HG03097 (cell line): ENCODE results near the gene PCP4.

Experiments used
- ATAC-seq: cut with Tn5 transposase; IDR thresholded peaks from one replicate; pipeline ENCODE4 v1.9.1; 2021; ENCODE audit not compliant: unreplicated experiment, low FRiP score

The PCP4 gene

DNA sequence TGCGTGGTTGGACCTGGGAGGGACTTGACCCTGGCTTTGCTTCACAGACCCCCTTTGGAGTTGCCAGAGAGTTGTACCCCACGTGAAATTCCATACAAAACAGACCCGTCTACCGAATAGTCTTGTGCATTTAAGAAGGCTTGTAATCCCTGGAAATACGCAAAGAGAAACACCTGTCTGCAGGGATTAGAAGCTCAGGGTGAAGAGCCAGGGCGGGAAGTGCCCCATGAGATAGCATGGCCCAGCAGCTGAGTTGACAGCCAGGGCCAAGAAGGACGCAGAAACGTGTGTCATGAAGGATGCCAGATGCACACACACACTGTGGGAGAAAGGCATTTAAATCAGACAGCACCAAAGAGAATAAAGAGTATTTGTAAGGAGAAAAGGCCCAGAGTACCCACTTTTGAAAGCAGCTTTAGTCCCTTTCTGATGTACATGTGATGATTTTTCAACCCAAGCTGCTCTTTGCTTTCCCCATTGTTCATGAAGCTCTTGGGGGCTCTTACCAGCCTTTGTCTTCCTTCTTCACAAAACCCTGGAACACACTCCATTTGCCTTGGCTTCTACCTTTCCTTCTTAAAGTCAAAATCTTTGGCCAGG lies 46.6 kb downstream of the PCP4 start:
- no peak for ATAC-seq

- ATAC-seq: no peak
Observed at GRCh38 chr21:39915881-39916280, 48.6 kb downstream of the PCP4 start.

DNA sequence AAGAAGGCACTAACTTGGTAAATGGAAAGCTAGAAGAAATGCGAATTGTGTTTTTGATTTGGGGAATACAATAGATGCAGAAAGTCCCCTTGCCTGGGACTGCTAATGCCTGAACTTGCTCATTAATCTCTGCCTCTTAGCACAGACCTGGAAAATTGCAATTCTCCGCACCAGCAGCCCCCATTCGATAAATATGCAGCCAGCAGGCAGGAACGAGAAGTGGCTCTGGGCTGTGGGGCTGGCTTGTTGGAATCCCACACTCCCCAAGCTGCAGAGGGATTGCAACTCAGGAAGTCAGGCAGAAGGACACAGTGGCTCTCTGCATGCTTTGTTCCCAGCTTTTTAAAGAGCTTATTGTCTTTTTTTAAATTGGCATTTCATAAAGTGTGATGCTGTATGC lies 51.3 kb downstream of the PCP4 start:
- ATAC-seq: no peak

DNA sequence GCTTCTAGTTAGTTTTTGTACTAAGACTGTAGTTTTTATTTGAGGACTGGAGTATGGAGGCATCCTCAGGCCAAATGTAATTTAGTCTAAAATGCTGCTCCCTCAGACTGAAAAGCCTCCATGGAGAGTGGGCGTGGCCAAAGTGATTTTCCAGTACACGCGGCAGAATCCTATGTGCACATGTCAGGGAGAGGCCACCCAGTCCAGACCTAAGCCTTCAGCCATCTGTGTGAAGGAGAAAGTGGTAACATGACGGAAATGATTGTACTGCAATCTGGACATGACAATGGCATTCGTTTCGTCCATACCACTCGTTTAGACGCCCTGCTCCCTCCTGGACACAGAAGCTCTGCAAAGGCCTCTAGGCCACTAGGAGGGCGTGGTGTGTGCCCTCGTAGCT lies 56.2 kb downstream of the PCP4 start:
- no peak for ATAC-seq

DNA sequence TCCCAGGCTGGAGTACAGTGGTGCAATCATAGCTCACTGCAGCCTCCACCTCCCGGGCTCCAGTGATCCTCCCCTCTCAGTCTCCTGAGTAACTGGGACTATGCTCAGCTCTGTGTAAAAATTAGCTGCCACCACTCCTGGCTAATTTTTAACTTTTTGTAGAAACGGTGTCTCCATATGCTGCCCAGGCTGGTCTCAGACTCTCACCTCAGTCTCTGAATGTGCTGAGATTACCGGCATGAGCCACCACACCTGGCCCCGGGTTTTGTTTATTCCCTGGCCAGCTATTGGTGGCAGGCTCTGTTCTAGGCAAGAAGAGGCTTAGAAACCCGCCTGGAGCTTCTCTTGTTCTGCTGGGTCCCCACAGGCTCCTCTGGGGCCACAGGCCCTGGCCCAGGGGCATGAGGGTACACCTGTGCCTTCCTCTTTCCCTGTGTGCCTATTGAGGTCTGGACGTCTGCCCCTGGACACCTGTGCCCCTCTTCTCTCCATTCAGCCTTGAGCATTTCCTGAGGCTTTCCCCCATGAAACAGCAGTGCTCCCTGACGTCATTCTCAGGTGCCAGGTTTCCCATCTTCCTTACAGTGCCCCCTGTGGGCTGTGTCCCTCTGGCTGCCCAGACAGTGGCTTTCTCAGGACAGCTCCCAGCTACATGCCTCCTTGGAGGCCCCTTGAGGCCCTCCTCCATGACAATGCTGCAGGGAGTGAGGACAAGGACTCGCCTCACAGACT lies 57.5 kb downstream of the PCP4 start:
- ATAC-seq: no peak

GRCh38 chr21:39927304-39927886 lies 60.2 kb downstream of the PCP4 start:
- ATAC-seq: no peak

- no peak for ATAC-seq
Observed at GRCh38 chr21:39932335-39932734, 65.1 kb downstream of the PCP4 start.

DNA sequence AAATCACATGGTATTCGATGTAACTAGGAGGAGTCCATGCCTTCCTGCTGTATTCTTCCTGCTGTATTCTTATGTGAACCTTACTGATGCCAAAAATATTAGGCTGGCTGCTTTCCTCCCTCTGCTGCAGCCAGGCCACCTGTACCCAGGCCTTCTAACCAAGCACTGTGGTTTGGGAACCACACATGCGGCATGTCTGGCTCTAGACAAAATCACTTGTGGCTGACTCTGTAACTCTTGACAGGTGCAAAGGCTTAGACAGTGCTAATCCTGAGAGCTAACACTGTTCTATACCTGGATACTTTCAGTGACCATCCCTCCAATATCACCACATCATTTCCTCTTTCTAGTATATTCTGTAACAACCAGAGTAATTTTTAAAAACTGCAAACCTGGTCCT lies 67.7 kb downstream of the PCP4 start:
- no peak for ATAC-seq

- no peak for ATAC-seq
Observed at GRCh38 chr21:39935716-39936115, 68.5 kb downstream of the PCP4 start.

- ATAC-seq: no peak
Observed at GRCh38 chr21:39938086-39938625, 70.9 kb downstream of the PCP4 start.

DNA sequence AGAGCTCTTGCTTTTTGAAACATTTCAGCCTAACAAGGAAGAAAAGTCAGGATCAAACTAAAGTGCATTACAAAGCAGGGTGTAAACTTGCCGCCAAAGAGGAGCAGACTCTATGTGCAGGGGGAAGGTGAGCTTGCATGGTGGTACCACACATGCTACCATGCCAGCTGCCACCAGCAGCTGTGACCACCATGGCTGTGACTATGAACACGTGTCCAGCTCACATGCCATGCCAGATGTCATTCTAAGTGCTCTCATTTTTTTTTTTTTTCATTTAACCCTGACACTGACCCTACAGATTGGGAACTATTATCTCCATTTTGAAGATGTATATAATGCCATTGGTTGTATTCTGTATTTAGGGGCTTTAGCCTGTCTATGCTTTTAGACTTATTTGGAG lies 79.0 kb downstream of the PCP4 start:
- no peak for ATAC-seq

DNA sequence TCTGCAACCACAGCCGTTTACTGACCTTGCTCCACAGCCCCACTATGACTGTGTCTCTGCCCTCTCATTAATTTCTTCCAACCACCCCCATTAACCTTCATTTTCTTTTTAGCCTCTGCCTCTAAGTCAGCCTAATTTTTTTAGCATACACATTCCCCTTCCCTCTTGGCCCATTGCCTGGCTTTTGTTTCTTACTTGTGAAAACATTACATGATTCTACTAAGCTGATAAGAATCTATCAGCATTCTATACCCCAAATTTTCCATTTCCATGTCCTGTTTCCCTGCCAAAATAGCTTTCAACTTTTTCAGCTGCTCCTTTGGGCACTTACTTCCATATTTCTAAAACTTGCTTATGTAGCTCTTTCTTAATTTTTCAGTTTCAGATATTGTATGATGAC lies 79.8 kb downstream of the PCP4 start:
- no peak for ATAC-seq

DNA sequence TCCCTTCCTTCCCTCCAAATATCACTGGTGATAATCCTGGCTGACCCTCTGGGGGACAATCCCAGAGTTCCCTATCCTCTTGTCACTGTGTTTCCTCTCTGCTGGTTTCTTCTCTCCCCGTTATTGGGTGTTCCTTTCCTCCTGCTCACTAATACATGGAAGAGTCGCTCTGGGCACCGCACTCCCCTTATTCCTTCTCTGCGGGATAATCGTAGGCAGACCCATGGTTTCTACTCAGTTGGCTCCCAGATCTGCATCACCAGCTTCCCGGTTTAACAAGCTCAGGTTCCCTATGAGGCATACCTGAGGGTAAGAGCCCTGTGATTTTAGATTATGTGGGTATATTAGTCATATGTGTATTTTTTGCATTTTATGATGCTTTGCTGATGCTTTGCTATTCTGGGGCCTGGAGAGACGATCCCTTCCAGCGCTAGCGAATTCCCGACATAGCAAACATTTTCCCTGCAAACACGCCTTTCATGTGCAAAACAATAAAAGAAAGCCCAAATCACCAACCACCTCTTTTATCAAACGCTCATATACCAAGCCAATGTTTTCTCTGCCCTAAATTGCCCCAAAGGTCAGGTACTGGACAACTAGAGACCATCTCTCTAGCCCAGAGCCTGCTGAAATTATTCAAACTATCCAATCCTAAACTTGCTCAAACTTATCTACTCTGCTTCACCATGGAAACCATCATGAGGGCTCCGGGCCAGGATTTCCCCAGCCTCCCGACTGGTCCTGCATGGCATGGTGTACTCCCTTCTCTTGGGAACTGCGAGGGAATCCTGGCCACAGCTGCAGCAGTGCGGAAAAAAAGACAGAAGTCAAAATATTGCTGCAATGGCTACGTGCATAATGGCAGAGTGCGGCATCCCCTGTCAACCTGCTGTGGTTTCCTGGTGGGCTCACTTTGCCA lies 84.2 kb downstream of the PCP4 start:
- ATAC-seq: no peak

GRCh38 chr21:39952265-39952664 lies 85.0 kb downstream of the PCP4 start:
- ATAC-seq: no peak

- ATAC-seq: no peak
Observed at GRCh38 chr21:39954570-39954969, 87.3 kb downstream of the PCP4 start.

DNA sequence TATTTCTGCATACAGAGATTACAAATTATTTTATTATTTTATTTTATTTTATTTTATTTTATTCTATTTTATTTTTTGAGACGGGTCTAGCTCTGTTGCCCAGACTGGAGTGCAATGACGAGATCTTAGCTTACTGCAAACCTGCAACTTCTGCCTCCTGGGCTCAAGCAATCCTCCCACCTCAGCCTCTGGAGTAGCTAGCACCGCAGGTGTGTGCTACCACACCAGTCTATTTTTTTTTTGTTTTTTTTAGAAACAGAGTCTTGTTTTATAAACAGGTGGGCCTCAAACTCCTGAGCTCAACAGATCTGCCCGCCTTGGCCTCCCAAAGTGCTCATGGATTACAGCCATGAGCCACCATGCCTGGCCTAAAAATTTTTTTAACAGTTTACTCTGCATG lies 88.1 kb downstream of the PCP4 start:
- ATAC-seq: no peak

- ATAC-seq: no peak
Observed at GRCh38 chr21:39956586-39956985, 89.3 kb downstream of the PCP4 start.

DNA sequence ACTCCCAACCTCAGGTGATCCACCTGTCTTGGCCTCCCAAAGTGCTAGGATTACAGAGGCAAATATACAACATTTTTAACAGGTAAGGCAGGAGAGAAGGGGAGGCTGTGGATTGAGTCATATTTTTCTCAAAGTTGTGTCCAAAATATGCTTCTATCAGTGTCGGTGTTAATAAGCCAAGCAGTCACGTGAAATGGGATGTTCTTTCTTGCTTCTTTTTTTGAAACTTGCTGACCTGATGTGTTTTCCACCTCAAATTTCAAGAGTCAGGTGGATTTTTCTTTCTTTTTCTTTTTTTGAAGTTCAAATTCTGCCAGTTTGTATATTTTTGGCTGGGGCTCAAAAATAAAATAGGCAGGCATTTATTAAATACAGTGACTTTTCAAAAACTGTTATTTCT lies 91.5 kb downstream of the PCP4 start:
- no peak for ATAC-seq

DNA sequence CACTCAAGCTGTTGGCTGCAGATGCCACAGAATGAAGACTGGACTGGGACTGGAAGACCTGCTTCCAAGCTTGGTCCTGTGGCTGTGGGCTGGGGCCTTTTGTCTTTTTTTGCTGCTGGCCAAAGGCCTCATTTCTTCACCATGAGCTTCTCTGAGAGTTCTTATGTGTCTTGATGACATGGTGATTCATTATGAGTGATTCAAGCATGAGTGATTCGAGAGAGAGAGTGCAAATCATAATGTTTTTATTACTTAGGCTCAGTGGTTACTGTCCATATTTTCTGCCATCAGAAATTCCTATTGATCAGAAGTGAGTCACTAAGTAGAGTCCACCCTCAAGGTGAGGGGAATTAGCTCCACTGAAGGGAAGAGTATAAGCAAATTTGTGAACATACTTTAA lies 94.0 kb downstream of the PCP4 start:
- ATAC-seq: no peak

DNA sequence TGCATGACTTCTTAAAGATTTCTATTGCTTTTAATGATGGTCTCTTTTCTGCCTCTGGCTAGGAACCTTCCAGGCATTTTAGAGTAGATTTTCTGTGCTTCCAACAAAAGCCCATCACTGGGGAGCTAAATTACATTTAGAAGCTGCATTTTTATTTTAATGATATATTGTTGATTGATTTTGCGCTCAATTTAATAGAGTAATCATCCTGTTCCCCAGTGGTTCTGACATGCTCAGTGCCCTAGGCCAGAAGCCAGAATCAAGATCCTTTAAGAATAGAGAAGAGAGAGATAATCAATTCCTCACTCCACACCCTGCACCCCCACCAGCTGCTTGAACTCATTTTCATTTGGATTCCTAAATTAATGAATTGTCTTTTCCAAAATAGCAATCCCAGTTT lies 97.8 kb downstream of the PCP4 start:
- ATAC-seq: no peak

- no peak for ATAC-seq
Observed at GRCh38 chr21:39966786-39967185, 99.5 kb downstream of the PCP4 start.
